HFFc6 (cell line): Measurements from ENCODE around the gene FRMPD4. TPM values are rescaled to one million over a fixed set of nuclear protein-coding genes. Genes with fewer than 3 reads are reported as not detected.

Experiments used
- DNase-seq: peaks from one replicate; pipeline ENCODE4 v3.0.0-alpha.2; 2018
- H3K27ac Mint-ChIP-seq: 2 replicates; pipeline ENCODE4 v1.8.0; 2020; ENCODE audit warnings: mild to moderate bottlenecking, mixed read lengths
- H3K27me3 Mint-ChIP-seq: 2 replicates; pipeline ENCODE4 v1.8.0; 2021; ENCODE audit warnings: mild to moderate bottlenecking, moderate library complexity, mixed read lengths; ENCODE audit not compliant: insufficient read depth
- H3K36me3 Mint-ChIP-seq: 2 replicates; pipeline ENCODE4 v1.8.0; 2021; ENCODE audit warnings: low read depth, mixed read lengths
- H3K4me1 Mint-ChIP-seq: 2 replicates; pipeline ENCODE4 v1.8.0; 2020; ENCODE audit warnings: low read depth, mixed read lengths
- H3K4me3 Mint-ChIP-seq: 2 replicates; pipeline ENCODE4 v1.8.0; 2020; ENCODE audit warnings: mild to moderate bottlenecking, moderate library complexity, mixed read lengths
- H3K9me3 Mint-ChIP-seq: 2 replicates; pipeline ENCODE4 v1.8.0; 2020; ENCODE audit warnings: mild to moderate bottlenecking, mixed read lengths
- long read RNA-seq: library from polyadenylated mRNA; unstranded; transcript quantifications from one replicate; pipeline ENCODE4 v2.0.0, GENCODE V29; 2019
- total RNA-seq, 6 experiments: library from RNA; stranded (reverse); fragmentation: NEBNext Ultra II Directional; extraction: Animal tissue kit (Norgen Biotek cat#: 25700); gene quantifications; 2 replicates in 1 of 6; 3 replicates in 5 of 6; pipeline ENCODE4 v1.2.3, GENCODE V29; 2021
- TF ChIP-seq, protein P1 (sequence below): fragments of 200-600 bp; sonication (generic); IDR thresholded peaks from 2 replicates; pipeline ENCODE4 v1.5.0; 2021; ENCODE audit warnings: antibody characterized with exemption, mild to moderate bottlenecking

The FRMPD4 gene
- total RNA-seq, result under 1 TPM; 0.09 to 0.55 (median 0.47) TPM
- long read RNA-seq, partial matches to known transcripts, result 0 of 1 reads
- long read RNA-seq, other reads (novel, unspliced or antisense), result 1 of 1 reads

DNA sequence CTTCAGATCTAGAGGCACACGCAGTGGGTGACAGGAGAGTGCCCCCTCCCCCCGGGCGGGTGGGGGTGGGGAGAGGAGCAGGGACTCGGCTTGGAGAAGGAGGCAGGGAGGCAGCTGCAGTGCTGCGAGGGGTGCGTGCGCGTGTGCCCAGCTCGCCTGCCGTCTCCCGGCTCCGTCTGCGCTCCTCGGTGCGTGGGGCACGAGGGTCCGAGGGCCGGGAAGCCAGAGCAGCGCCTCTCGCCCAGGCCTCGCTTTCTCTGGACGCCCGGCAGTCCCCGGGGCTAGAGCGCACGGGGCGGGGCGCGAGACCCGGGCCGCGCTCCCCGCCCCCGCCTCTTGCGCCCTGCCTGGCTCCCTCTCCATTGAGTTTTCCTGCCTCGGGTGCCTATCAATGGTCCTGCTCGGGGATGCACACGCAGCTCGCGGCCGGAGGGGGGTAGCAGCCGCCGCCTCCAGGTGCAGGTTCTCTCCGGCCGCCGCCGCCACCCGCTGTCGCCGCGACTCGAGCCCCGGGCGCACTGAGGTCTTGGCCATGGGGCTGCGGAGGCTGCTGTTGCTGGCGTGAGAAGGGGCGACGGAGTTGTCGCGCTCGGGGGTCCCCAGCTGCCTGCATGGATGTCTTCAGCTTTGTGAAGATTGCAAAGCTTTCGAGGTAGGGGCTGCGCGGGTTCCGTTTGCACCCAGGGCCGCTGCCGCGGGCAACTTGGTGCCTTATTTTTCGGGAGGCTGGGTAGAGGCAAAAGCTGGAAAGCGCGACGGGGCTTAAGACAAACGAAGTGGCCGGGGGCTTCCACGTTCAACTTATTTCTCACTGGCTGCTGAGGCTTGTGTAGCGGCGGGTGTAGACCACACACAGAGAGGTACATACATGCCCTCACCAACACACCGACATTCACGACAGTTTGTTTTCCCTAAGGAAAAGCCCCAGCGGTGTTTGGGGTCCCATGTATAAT, at the start of gene FRMPD4:
Gene FRMPD4 (plus strand): TSS at position 113 of the 953 bp plus-strand sequence. CDS start 499 bp downstream, at position 612.
- TF ChIP-seq, protein P1, sequence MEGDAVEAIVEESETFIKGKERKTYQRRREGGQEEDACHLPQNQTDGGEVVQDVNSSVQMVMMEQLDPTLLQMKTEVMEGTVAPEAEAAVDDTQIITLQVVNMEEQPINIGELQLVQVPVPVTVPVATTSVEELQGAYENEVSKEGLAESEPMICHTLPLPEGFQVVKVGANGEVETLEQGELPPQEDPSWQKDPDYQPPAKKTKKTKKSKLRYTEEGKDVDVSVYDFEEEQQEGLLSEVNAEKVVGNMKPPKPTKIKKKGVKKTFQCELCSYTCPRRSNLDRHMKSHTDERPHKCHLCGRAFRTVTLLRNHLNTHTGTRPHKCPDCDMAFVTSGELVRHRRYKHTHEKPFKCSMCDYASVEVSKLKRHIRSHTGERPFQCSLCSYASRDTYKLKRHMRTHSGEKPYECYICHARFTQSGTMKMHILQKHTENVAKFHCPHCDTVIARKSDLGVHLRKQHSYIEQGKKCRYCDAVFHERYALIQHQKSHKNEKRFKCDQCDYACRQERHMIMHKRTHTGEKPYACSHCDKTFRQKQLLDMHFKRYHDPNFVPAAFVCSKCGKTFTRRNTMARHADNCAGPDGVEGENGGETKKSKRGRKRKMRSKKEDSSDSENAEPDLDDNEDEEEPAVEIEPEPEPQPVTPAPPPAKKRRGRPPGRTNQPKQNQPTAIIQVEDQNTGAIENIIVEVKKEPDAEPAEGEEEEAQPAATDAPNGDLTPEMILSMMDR, result no peak
- no peaks in the 10 kb centered on the region for H3K9me3 Mint-ChIP-seq
- no peak for DNase-seq
- peaks cover 8% of the 10 kb centered on the region for H3K27me3 Mint-ChIP-seq
- no peaks in the 10 kb centered on the region for H3K36me3 Mint-ChIP-seq
- peak within 1 kb of the TSS; percentile 89 for H3K4me3 Mint-ChIP-seq
- H3K4me1 Mint-ChIP-seq, result peaks cover 15% of the 10 kb centered on the region
- no peak within 1 kb of the TSS for H3K27ac Mint-ChIP-seq

DNA sequence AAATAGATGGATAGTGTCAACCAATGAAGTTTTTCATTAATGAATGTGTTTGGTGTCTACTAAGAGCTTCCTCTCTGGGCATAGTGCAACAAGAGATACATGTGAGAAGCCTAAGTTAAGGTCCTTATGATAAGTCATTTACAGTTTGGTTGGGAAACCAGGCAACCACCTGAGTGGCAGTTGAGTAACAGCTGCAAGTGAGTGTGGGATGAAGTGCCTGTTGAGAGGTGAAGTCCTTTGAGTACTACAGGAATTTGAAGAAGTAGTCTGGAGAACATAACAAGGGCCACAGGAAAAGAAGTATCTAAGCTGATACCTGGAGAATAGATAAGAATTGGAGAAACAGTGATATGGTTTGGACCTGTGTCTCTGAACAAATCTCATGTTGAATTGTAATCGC, 48.5 kb upstream of the FRMPD4 start:
- no peaks in the 10 kb centered on the region for H3K9me3 Mint-ChIP-seq
- H3K4me1 Mint-ChIP-seq, result no peaks in the 10 kb centered on the region
- no peak for DNase-seq
- peaks cover 6% of the 10 kb centered on the region; the same call in 1 of the 2 replicates for H3K27me3 Mint-ChIP-seq
- H3K36me3 Mint-ChIP-seq, result no peaks in the 10 kb centered on the region
- H3K27ac Mint-ChIP-seq, result no peak overlapping the region
- H3K4me3 Mint-ChIP-seq, result no peak overlapping the region
- TF ChIP-seq, protein P1, result no peak

DNA sequence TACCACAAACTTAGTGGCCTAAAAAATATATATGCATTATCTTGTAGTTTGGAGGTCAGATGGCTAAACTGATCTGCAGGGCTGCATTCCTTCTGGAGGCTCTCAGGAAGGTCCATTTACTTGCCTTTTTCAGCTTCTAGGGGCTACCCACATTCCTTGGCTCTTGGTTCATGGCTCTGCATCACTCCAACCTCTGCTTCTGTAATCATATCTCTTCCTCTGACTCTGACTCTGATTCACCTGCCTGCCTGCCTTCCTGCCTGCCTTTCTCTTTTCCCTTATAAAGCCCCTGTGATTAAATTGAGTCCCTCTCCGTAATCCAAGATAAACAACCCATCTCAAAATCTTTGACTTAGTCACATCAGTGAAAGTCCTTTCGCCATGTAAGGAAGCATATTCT, 25.0 kb upstream of the FRMPD4 start:
- peaks cover 39% of the 10 kb centered on the region for H3K4me1 Mint-ChIP-seq
- H3K27me3 Mint-ChIP-seq, result no peaks in the 10 kb centered on the region; the same call in 1 of the 2 replicates
- peak overlapping the region; percentile 27 for H3K27ac Mint-ChIP-seq
- peak; percentile 21 for DNase-seq
- H3K4me3 Mint-ChIP-seq, result peak overlapping the region; percentile 32; the same call in 1 of the 2 replicates
- peaks cover 5% of the 10 kb centered on the region; the same call in 1 of the 2 replicates for H3K36me3 Mint-ChIP-seq
- H3K9me3 Mint-ChIP-seq, result no peaks in the 10 kb centered on the region
- TF ChIP-seq, protein P1, result no peak

DNA sequence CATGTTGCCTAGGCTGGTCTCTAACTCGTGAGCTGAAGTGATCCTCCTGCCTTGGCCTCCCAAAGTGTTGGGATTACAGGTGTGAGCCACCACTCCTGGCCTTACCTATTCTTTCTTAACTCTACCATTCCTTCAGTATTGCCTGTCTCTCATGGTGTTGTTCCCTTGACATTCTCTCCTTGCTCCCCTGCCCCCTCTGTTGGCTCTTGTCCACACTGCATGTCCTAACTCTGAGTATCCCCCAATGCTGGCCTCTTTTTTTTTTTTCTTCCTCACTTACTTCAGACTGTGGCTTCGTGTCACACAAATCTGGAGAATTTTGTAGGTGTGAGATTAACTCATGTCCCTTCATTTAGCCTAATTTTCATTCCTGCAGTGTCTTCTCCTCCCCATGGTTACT, 22.9 kb upstream of the FRMPD4 start:
- Mint-ChIP-seq H3K4me3 (no peak overlapping the region), H3K4me1 (peaks cover 59% of the 10 kb centered on the region), H3K36me3 (peaks cover 5% of the 10 kb centered on the region), H3K27me3 (peaks cover 1% of the 10 kb centered on the region; the same call in 1 of the 2 replicates), H3K27ac (no peak overlapping the region), H3K9me3 (no peaks in the 10 kb centered on the region)
- DNase-seq, result no peak
- TF ChIP-seq, protein P1, result no peak

DNA sequence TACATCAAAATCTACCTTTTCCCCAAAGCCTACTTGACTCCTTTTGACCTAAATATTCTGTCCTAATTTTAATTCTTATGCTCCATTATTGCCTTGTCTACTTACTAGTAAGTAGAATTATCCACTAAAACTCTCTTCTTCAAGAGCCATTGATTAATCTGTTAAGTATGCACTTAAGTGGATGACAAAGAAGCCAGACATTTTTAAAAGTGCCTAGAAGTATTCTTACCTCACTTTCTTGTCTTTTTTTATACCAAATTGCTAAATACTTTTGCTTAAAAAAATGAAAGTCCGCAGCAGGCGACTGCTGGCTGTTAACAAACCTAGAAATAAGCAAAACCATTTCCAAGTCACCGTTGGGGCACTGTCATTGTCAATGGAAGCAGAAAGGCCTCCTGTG, 20.1 kb upstream of the FRMPD4 start:
- Mint-ChIP-seq H3K9me3 (no peaks in the 10 kb centered on the region), H3K4me3 (peak overlapping the region; percentile 45; the same call in 1 of the 2 replicates), H3K36me3 (peaks cover 5% of the 10 kb centered on the region), H3K27me3 (peaks cover 1% of the 10 kb centered on the region; the same call in 1 of the 2 replicates), H3K4me1 (peaks cover 54% of the 10 kb centered on the region), H3K27ac (no peak overlapping the region)
- peak; percentile 39 for DNase-seq
- TF ChIP-seq, protein P1, result no peak
